Cortex of kidney (tissue), 1 donor: ENCODE measurements around the gene POU2F3.

Source experiments
- DNase-seq: peaks from one replicate; lab custom pipeline; 2025; lab: John Stamatoyannopoulos, UW

Gene POU2F3

DNA sequence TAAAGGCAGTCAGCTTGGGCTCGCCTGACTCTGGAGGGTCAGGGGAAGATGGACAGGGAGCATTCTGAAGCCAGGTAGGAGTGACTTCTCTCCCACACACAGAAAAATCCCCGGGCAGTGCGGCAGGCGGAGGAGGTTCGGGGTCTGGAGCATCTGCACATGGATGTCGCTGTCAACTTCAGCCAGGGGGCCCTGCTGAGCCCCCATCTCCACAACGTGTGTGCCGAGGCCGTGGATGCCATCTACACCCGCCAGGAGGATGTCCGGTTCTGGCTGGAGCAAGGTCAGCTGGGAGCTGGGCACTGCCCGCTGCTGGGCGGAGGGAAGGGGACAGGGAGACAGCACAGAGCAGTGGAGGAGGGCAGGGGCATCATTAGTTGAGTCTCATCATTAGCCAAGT lies 13.2 kb upstream of the POU2F3 start:
- DNase-seq, result no peak

DNA sequence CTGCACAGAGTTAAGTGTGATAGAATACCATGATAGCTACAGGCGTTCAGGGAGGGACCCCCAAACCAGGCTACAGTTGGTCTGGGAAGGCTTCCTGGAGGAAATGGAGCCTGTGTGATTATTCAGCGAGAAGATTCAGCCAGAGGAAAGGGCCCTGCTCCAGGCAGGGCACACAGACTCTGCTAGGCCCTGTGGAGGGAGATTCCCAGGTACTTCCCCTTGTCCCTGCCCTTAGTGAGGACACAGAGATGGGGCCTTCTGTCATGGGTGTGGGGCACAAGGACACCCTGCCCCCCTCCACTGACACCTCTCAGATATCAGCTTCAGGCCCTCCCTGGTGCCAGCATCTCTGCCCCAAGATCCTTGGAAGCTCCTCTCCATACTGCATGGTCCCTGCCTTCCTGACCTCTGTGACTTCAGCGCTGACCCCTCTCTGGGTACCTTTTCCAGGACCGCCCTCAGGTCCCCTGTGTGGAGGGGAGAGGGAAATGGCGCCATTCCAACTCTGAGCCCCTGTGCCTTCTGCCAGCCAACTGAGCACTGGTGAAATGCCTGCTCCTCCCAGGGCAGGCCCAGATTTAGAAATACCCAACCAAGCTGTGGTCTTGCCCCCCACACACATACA lies 12.6 kb upstream of the POU2F3 start:
- DNase-seq, result no peak

DNA sequence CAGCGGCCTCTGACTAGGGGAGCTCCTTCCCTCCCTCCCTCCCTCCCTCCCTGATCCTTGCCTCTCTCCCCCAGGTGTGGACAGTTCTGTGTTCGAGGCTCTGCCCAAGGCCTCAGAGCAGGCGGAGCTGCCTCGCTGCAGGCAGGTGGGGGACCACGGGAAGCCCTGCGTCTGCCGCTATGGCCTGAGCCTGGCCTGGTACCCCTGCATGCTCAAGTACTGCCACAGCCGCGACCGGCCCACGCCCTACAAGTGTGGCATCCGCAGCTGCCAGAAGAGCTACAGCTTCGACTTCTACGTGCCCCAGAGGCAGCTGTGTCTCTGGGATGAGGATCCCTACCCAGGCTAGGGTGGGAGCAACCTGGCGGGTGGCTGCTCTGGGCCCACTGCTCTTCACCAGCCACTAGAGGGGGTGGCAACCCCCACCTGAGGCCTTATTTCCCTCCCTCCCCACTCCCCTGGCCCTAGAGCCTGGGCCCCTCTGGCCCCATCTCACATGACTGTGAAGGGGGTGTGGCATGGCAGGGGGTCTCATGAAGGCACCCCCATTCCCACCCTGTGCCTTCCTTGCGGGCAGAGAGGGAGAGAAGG lies 11.1 kb upstream of the POU2F3 start:
- DNase-seq, result no peak

DNA sequence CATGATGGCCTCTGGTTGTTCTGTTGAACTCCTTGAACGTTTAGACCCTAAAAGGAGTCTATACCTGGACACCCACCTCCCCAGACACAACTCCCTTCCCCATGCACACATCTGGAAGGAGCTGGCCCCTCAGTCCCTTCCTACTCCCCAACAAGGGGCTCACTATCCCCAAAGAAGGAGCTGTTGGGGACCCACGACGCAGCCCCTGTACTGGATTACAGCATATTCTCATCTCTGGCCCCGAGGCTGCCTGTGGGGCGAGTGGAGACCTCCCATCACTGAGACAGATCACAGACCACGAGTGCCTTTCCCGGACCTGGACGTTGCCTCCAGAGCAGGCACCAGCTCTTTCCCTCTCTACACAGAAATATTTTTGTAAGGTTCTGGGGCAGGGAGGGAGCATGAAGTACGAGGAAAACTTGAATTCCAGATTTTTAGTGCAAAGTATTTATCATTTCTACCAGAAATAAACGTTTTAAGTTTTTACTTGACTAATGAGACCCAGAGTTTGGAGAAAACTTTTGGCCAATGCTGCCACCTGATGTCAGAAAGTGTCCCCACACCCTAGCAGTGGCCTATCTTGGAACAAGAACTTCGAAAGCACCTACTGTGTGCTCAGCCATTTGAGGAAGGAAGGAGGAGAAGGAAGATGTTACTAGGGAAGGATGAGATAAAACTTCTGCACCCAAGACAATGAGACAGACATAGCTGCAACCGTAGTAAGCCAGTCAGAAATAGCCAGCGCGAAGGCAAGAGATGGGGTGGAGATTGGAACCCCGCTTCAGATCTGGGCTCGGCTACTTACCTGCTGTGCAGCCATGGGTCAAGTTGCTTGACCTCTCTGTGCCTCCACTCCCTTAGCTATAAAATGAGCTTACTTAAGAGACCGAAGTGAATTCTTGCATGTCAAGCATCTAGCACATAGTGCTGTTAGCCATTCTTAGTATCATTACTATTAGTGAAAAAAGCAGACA lies 10.2 kb upstream of the POU2F3 start:
- DNase-seq, result no peak

DNA sequence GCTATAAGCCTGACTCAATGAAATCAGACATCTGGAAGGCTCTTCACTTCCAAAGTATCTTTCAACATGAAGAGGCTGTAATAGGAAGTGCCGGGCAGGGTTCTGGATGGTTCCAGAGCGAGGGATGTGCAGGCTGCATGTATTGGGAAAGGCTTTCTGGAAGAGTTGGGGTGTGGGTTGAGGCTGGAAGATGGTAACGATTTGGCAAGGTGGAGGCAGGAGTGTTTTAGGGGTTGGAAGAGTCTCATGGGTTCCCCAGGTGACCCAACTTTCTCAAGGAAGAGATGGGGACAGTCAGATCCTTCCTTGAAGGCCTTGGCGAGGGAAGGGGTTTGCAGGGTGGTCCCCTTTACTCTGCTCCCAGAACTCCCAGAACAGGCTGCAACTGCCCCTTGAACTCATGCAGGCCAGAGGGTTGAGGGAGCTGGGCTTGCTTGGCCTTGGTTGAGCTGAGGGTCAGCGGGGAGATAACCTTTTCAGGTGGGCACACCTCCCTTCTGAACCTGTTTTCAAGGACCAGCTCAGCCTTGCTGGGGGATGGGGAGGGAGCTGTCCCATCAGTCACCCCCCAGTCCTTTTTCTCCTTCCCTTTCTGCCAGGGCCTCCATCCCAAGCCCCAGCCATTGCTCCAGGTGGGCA lies 9.4 kb upstream of the POU2F3 start:
- DNase-seq, result no peak

DNA sequence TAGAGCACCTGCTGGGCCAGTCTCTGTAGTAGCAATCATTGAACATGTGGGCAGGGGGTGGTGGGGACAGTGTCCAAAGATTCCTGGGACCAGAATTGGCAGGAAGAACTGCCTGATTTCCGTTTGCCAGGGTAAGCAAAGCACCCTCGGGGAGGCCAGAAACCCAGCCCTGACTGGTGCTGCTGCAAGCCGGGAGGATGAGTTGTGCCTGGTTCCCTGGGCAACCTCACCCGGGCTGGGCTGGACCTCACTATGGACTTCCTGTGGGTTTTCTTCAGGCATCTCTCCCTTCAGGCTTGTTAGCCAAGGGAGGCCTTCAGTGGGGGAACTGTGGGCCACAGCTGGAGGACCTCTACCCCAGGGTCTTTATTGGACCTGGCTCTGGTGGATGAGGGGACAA lies 8.0 kb upstream of the POU2F3 start:
- no peak for DNase-seq

DNA sequence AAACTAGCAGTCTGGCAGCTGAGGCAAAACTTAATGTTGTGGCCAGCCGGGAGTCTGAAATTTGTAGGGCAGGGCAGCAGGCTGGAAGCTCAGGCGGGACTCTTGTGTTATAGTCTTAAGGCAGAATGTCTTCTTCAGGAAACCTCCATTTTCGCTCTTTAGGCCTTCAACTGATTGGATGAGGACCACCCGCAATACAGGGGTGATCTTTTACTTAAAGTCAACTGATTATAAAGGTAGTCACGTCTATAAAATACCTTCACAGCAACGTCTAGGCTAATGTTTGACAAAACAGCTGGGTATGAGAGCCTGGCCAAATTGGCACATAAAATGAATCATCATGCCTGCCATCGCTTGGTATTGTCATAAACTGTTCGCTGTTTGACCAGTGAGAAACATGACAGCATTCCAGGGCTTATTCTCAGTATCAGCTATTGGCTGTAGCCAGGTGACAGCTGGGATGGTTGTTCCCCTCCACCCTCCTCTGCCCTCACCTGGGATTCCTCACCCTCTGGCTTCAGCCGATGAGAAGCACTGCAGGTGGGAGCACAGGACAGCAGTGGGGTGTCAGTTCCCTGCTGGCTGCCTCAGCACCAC lies 6.6 kb upstream of the POU2F3 start:
- no peak for DNase-seq

DNA sequence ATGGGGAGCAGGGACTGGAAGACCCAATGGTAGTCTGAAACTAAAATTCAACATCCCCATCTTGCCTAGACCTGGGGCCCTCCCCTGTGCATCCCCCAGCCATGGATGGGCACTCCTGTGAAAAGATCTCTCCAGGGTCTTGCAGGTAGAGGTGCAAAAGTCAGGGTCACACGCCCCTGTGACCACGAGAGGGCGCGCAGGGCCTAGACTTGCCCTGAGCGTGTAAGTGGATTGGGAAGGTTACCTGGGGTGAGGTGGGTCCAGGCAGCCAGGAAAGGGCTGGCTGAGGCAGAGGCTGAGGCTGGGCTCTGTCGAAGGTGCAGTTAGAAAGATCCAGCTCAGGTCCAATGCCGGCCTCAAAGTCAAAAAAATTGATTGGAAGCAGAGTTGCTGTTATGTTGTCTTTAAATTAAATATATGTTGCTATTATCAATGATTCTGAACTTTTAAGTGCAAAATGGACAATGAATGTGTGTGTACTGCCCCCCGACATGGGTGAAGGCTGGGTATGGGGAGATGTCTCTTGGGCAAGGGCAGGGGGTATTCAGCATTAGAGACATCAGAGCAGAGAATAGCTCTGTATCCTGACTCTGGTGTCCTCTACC lies 4.8 kb upstream of the POU2F3 start:
- no peak for DNase-seq

DNA sequence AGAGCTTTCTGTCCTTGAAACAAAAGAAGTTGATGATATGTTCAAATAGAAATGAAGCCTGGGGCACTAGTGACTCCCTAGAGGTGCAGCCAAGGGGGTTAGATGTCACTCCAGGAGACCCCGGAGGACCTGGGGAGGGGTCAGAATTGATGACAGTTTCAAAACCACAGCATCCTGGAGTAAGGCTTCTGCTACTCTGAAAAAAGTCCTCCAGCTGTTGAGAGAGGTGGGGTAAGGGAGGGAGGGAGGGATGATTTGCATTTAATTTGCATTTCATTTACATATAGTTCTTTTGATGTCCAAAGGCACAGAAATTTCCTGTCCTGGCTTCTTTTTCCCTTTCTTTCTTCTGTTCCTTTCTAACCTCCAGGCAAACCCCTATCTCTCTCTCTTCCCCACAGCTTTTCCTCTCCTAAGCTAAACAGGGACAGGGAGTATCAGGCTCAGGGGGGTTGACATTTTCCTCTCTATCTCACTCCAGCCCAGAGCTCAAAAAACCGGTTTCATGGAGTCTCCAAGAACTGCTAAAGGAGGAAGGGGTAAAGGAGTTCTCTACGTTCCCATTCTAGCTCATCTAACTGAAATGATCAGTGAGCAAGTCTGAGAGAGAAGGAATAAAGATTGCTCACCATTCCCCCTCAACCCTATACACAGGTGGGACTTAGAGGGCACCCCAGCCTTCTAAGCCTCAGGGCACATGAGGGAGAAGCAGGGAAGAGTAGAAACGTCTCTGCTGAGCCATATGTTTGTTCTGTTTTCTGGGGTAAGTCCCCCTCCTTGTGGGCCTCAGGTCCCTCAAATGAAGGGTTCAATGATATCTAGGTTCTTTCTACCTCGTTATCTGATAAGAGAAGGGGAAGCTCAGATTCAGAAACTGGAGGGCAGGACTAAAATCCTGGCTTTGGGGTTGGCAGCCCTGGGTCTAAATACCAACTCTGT lies 3.5 kb upstream of the POU2F3 start:
- no peak for DNase-seq

DNA sequence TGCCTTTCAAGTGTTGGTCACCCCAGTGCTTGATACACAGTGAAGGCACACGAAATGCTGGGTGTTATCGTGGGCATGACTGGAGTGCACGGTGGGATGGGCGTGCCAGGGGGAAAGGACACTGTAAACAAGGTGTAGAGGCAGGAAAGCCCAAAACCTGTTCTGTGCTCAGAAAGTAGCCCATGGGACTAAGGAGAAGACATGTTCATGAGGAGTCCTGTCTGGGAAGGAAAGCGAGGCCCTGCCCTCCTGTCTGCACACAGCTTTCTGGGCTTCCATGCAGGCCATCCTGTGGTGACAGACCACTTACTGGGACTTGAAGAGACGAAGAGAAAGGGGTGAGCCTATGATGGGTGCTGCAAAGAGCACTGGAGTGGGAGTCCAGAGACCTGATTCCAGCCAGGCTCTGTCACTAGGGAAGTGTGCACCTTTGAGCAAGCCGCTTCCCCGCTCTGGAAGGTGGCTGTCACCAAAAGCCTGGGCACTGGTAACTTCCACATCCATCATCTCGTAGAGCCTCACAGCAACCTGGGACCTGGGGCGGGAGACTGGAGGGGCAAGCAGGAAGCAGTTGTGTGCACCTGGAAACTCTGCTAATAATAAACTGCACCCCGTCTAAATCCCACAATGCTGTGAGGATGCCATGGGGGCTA lies 846 bp upstream of the POU2F3 start:
- DNase-seq, result no peak

DNA sequence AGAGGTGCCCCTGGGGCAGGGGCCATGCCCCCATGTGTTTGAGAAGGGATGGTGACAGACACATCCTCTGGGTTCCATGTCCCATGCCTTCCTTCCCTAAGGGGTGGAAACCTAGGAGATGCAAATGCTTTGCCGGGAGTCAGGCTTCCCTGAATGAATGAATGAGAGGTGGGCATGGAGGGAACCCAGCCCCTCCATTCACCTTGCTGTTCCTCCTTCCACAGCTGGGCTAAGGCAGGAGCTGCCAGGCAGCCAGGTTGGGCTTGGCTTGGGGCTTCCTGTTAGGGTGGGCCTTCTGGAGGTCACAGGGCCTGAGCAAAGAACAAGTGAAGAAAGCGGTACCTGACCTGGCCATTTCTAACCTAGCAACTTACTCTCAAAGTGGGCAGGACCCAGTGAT lies 926 bp downstream of the POU2F3 start:
- DNase-seq, result no peak

DNA sequence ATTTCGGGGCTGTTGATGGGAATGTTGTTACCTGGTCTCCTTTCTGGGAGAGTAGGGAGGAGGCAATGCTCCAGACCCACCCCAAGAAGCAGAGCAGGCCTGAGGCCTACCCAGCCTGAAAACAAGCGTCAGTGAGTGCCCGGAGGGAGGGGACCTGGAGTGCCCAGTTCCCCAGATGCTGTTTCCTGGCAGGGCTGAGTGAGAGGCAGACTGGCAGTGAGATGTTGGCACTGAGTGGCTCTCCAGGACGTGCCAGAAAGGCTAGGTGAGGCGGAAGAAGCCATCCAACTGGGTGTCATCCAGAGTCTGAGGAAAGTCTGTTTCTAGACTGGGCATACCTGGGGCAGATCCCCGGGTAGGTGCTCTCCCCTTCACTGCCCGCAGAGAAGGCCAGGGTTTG lies 1.3 kb downstream of the POU2F3 start:
- DNase-seq, result no peak

DNA sequence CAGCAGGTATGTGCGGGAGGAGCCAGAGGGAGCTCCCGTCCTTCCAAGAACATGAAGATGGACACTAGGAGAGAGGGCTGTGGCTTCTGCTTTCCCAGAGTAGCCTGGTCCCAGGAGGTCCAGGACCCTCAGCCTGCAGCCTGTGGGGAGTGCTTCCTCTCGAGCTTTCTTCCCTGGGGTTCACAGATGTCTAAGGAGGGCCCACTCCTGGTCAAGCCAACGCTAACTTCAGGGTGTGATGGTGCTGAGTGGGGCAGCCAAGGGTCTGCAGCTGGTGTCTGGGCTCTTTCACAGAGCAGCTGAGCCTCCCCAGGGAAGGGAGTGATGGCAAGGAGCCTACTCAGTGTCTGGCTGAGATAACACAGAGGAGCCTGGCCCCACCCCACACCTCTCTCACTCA lies 3.3 kb downstream of the POU2F3 start:
- DNase-seq, result no peak

DNA sequence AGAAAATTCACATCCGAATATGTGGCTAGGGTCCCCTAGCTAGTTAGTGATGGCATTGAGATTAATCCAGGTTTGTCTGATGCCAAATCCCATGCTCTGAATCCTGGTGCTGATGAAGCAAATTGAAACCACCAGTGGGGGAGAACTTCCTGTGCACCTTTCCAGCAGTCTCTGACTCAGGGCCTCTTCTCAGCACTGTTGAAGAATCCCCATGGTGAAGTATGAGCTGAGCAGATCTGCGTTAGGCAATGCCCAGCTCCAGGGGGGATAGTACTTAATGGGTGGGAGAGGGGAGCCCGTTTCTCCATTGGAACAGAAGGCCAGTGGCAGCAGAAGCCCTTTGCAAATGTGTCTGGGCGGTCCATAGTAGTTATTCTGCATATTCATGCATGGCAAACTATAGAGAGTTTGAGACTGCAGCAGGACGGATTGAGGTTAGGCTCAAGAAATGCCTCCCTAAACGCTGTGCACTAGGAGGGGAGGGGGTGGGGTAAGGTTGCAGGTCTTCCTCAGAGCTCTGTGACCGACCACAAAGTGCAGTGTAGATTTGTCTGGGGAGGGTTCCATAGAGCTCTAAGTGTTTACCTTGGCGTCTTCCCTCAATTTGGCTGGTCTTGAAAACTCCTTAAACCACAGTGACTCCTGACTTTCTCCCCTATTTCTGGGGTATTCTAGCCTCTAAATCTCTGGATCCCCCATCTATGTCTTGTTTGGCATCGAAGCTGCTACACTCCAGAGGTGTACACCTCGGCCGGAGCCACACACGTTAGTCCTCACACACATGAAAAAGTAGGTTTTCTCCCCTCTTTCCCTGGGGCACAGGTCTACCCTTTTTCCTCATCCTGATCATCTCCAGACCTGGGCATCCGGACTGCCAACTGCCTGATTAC lies 4.8 kb downstream of the POU2F3 start:
- no peak for DNase-seq

DNA sequence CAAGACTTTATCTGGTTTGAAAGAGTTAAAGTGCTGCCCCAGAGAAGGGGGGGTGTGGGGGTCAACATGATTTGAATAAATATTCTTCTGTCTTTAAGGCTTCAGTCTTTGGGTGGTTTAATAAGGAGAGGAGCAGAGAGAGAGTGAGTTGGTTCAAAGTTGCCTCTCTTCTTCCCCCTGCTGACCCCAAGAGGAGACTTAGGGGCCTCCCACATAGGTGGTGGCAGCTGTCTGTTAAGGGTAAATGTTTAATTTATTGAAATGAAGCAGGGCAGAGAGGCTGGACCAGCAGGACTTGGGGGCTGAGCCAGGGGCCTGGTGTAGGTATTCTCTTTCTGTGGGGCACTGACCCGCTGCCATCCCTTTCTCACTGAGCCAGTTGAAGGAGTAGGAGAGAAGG lies 5.5 kb downstream of the POU2F3 start:
- no peak for DNase-seq

DNA sequence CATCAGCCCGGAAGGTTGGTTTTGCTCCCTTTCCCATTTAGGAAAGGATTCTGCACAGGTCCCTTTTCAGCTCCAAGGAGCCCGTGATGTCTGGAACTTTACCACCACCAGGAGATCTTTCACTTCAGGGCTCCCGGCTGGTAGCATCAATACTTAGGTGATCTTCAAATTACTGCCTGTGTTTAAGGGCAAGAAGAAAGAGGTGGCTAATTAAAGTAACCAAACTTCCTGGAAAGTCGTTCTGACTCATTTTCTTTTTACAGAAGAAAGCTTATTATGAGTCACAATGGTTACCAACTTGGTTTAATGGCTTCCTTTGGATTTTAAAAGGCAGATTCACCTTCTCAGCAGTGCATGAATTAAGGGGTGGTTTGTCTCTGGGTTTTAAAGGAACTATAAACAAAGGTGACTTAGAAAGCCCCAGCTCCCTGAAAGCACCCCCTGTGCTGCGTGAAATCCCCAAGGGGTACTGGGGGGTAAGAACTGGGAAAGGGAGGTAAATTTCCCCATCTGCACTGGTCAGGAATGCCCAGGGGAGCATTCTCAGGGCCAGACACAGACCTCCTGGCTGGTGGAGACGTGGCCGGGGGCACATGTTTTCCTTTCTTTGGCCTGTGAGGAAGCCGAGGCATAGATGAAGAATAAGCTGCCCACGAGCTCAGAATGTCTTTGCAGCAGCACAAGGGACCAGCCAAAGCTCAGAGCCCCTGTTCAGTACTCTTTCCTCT lies 8.8 kb downstream of the POU2F3 start:
- DNase-seq, result no peak

DNA sequence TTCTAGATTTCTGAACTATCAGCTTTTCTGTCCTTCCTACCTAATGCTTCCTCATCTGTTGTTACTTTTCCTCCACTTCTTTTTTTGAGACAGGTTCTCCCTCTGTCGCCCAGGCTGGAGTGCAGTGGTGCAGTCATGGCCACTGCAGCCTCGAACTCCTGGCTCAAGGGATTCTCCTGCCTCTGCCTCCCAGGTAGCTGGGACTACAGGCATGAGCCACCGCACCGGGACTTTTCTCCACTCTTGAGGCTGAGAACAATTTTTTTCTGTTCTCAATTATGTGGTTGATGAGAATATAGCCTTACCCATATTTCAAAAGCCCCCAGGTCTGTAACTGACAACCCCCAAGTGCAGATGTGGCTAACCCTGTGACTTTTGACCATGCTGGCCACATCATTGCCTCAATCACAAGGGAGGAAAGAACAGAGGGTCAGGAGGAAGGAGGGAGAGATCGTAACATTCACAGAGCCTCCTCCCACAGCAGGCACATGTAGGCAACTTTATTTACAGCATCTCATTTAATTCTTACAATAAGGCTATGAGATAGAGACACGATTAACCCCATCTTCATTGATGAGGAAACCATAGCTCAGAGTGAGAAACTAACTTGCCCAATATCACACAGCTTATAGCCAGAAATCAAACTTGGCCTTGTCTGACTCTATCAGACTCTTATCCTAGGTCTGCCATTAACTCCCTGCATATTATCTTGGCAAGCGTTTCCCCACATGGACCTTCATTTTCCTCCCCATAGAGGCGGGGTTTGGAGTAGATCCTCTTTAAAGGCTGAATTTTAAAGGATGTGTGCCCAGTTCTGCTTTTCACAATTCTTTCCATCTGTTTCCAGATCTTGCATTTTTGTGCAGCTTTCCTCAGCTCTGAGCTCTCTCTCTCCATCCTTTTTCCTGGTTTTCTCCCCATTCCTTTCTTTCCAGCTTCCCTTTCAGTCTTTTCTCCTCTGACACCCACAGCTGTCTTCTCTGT lies 9.6 kb downstream of the POU2F3 start:
- DNase-seq, result no peak
